Measurements from ENCODE around the gene MPND.

MPND gene

DNA sequence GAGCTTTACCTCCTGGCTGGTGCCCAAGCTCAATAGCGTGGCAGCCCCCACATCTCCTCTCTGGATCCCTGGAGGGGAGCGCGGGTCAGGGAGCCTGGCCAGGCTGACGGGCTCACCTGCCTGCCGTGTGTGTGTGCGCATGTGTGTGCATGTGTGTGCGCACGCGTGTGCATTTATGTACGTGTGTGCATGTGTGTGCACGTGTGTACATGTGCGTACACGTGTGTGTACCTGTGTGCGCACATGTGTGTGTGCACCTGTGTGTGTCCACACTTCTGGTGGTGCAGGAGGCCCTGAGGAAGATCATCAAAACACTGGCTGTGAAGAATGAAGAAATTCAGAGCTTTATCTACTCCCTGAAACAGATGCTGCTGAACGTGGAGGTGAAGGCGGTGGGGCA lies 37.7 kb upstream of the MPND start:
- H2BK15ac ChIP-seq (ENCODE audit: low read depth, poor library complexity, severe bottlenecking): no peak overlapping the region
- 93% methylated on average over 16 of the region's 16 CpGs for WGBS
- H3K36me3 ChIP-seq (ENCODE audit: control insufficient read depth in 1 of 2, insufficient read depth in 2 of 2, low read depth in 1 of 2, low read length in 2 of 2): peaks cover 0 to 25% of the 10 kb centered on the region in 2 experiments
- no peak overlapping the region for H3K4me2 ChIP-seq (ENCODE audit: low read length, poor library complexity, severe bottlenecking)
- no peak overlapping the region for H3K9ac ChIP-seq (ENCODE audit: low read length)
- H4K8ac ChIP-seq (ENCODE audit: low read length): no peak overlapping the region
- peaks cover 0 to 16% of the 10 kb centered on the region in 2 experiments for H3K27me3 ChIP-seq (ENCODE audit: control insufficient read depth in 1 of 2, insufficient read depth in 1 of 2, low read length in 2 of 2)
- no peak overlapping the region for H3K18ac ChIP-seq (ENCODE audit: low read depth in 1 of 2, low read length in 2 of 2)
- no peak overlapping the region for H3K14ac ChIP-seq (ENCODE audit: low read length in 2 of 2)
- H3K23ac ChIP-seq (ENCODE audit: low read length in 2 of 2): no peak overlapping the region
- H3K9me3 ChIP-seq (ENCODE audit: control insufficient read depth, low read length): no peaks in the 10 kb centered on the region
- no peak overlapping the region for H2AK5ac ChIP-seq (ENCODE audit: low read length, severe bottlenecking)
- no peak overlapping the region for H2AFZ ChIP-seq (ENCODE audit: low read depth, low read length)
- no peak overlapping the region for H3K4ac ChIP-seq (ENCODE audit: low read depth in 1 of 2, low read length in 2 of 2)
- H3K27ac ChIP-seq (ENCODE audit: low read length, poor library complexity, severe bottlenecking): no peak overlapping the region
- no peak overlapping the region for H2BK12ac ChIP-seq (ENCODE audit: low read length in 2 of 2)
- H3K4me1 ChIP-seq (ENCODE audit: control insufficient read depth, insufficient read depth, low read depth, low read length): peaks cover 11% of the 10 kb centered on the region
- H3K79me1 ChIP-seq (replicated peaks; ENCODE audit: low read length, poor library complexity, severe bottlenecking): no peaks in the 10 kb centered on the region
- DNase-seq: no peak
- H4K91ac ChIP-seq (ENCODE audit: low read length): peak overlapping the region; percentile 81
- no peak overlapping the region for H2BK5ac ChIP-seq (ENCODE audit: low read depth, low read length, poor library complexity, severe bottlenecking)
- H3K4me3 ChIP-seq (ENCODE audit: insufficient read depth in 1 of 2, low read depth in 1 of 2, low read length in 2 of 2): no peak overlapping the region
- no peak overlapping the region for H2BK120ac ChIP-seq (ENCODE audit: low read depth, low read length)

DNA sequence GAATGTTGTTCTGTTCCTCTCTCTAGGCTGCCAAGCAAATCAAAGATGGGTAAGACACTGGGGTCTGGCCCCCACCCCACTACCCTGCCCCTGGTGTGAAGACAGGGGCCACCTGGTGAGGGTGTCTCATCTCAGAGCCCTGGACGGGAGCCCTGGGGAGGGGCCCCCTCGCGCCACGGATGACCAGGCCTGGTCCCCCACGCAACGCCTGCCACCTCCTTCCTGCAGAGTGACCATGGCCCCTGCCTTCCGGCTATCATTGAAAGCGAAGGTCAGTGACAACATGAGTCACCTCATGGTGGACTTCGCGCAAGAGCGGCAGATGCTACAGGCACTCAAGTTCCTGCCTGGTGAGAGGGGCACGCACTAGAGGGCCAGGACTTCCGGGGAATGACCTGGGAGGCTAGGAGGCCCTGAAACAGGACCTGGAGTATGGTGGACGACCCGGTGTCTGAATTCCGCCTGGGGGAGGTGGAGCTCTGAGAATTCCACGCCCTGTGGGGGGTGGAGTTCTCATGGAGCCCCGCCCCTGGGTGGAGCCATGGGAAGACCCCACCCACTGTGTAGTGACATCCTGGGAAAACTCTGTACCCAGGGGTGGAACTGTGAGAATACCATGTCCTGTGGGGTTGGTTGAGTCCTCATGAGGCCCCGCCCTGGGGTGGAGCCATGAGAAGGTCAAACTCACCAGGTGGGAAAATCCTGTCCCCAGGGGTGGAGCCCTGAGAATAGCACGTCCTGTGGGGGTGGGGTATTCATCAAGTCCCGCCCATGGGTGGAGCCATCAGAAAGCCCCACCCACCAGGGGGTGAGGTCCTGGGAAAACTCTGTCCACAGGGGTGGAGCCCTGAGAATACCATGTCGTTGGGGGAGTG lies 32.9 kb upstream of the MPND start:
- no peak overlapping the region for H2BK120ac ChIP-seq (ENCODE audit: low read depth, low read length)
- H3K4me1 ChIP-seq (ENCODE audit: control insufficient read depth, insufficient read depth, low read depth, low read length): peaks cover 2% of the 10 kb centered on the region
- H2AK5ac ChIP-seq (ENCODE audit: low read length, severe bottlenecking): no peak overlapping the region
- no peak overlapping the region for H3K18ac ChIP-seq (ENCODE audit: low read depth in 1 of 2, low read length in 2 of 2)
- H3K79me1 ChIP-seq (replicated peaks; ENCODE audit: low read length, poor library complexity, severe bottlenecking): no peaks in the 10 kb centered on the region
- H3K4me3 ChIP-seq (ENCODE audit: insufficient read depth in 1 of 2, low read depth in 1 of 2, low read length in 2 of 2): no peak overlapping the region
- no peaks in the 10 kb centered on the region for H3K9me3 ChIP-seq (ENCODE audit: control insufficient read depth, low read length)
- H4K8ac ChIP-seq (ENCODE audit: low read length): no peak overlapping the region
- H2BK5ac ChIP-seq (ENCODE audit: low read depth, low read length, poor library complexity, severe bottlenecking): peak overlapping the region; percentile 76
- no peak overlapping the region for H3K9ac ChIP-seq (ENCODE audit: low read length)
- no peak overlapping the region for H2BK15ac ChIP-seq (ENCODE audit: low read depth, poor library complexity, severe bottlenecking)
- H2AFZ ChIP-seq (ENCODE audit: low read depth, low read length): no peak overlapping the region
- no peak overlapping the region for H2BK12ac ChIP-seq (ENCODE audit: low read length in 2 of 2)
- no peak overlapping the region for H3K27ac ChIP-seq (ENCODE audit: low read length, poor library complexity, severe bottlenecking)
- no peak overlapping the region for H3K4ac ChIP-seq (ENCODE audit: low read depth in 1 of 2, low read length in 2 of 2)
- H3K23ac ChIP-seq (ENCODE audit: low read length in 2 of 2): no peak overlapping the region
- peaks cover 0 to 39% of the 10 kb centered on the region in 2 experiments for H3K36me3 ChIP-seq (ENCODE audit: control insufficient read depth in 1 of 2, insufficient read depth in 2 of 2, low read depth in 1 of 2, low read length in 2 of 2)
- 93% methylated on average over 22 of the region's 22 CpGs for WGBS
- peak overlapping the region; percentile 45 for H4K91ac ChIP-seq (ENCODE audit: low read length)
- H3K4me2 ChIP-seq (ENCODE audit: low read length, poor library complexity, severe bottlenecking): no peak overlapping the region
- peaks cover 0 to 9% of the 10 kb centered on the region in 2 experiments for H3K27me3 ChIP-seq (ENCODE audit: control insufficient read depth in 1 of 2, insufficient read depth in 1 of 2, low read length in 2 of 2)
- no peak overlapping the region for H3K14ac ChIP-seq (ENCODE audit: low read length in 2 of 2)
- DNase-seq: no peak

DNA sequence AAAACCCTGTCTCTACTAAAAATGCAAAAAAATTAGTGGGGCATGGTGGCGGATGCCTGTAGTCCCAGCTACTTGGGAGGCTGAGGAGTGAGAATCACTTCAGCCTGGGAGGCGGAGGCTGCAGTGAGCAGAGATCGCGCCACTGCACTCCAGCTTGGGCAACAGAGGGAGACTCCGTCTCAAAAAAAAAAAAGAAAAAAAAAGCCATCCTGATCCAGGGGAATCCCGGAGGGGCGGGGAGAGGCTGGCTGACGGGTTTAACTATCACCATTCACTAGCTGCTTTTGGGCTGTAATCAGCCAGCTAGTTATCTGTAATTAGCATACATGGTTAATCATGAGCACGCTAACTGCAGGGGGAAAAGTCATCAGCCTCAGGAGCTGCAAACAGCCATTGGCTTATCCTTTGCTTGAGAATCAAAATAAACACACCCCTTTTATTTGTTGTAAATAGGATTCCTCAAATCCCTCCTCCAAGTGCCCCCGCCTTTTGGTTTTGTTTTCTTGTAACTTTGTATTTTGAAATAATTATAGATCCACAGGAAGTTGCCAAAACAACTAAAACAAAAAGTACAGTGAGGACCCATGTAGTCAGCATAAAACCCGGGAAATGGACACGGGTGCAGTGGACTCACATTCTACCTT lies 29.4 kb upstream of the MPND start:
- Histone ChIP-seq H3K27ac (ENCODE audit: low read length, poor library complexity, severe bottlenecking) (no peak overlapping the region), H3K4me2 (ENCODE audit: low read length, poor library complexity, severe bottlenecking) (no peak overlapping the region), H3K23ac (ENCODE audit: low read length in 2 of 2) (no peak overlapping the region), H3K18ac (ENCODE audit: low read depth in 1 of 2, low read length in 2 of 2) (no peak overlapping the region), H4K8ac (ENCODE audit: low read length) (no peak overlapping the region), H2BK5ac (ENCODE audit: low read depth, low read length, poor library complexity, severe bottlenecking) (no peak overlapping the region), H3K27me3 (ENCODE audit: control insufficient read depth in 1 of 2, insufficient read depth in 1 of 2, low read length in 2 of 2) (no peaks in the 10 kb centered on the region), H2AK5ac (ENCODE audit: low read length, severe bottlenecking) (no peak overlapping the region), H3K9ac (ENCODE audit: low read length) (peak overlapping the region; percentile 41), H2BK12ac (ENCODE audit: low read length in 2 of 2) (no peak overlapping the region), H3K36me3 (ENCODE audit: control insufficient read depth in 1 of 2, insufficient read depth in 2 of 2, low read depth in 1 of 2, low read length in 2 of 2) (peaks cover 0 to 32% of the 10 kb centered on the region in 2 experiments), H3K14ac (ENCODE audit: low read length in 2 of 2) (no peak overlapping the region), H3K4me1 (ENCODE audit: control insufficient read depth, insufficient read depth, low read depth, low read length) (no peaks in the 10 kb centered on the region), H2AFZ (ENCODE audit: low read depth, low read length) (no peak overlapping the region), H3K4me3 (ENCODE audit: insufficient read depth in 1 of 2, low read depth in 1 of 2, low read length in 2 of 2) (peak overlapping the region in 1 of 2 experiments; percentile 49), H3K4ac (ENCODE audit: low read depth in 1 of 2, low read length in 2 of 2) (no peak overlapping the region), H3K79me1 (replicated peaks; ENCODE audit: low read length, poor library complexity, severe bottlenecking) (no peaks in the 10 kb centered on the region), H2BK15ac (ENCODE audit: low read depth, poor library complexity, severe bottlenecking) (no peak overlapping the region), H4K91ac (ENCODE audit: low read length) (no peak overlapping the region), H3K9me3 (ENCODE audit: control insufficient read depth, low read length) (no peaks in the 10 kb centered on the region), H2BK120ac (ENCODE audit: low read depth, low read length) (no peak overlapping the region)
- no peak for DNase-seq
- WGBS: 85% methylated on average over 11 of the region's 12 CpGs

DNA sequence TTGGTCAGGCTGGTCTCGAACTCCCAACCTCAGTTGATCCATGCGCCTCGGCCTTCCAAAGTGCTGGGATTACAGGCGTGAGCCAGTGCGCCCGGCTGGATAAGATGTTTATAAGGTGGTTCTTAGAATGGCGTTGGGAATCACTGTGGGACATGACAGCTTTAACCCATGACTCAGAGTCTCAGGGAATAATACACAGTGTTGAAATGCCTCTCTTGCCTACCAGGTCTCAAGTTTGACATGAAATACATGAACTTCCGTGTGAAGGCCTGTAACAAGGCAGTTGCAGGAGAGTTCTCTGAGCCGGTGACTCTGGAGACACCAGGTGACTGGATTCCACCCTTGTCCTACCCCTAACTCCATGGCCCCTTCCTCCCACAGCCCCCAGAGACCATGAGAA lies 26.4 kb upstream of the MPND start:
- 93% methylated on average over 9 of the region's 9 CpGs for WGBS
- Histone ChIP-seq H3K27me3 (ENCODE audit: control insufficient read depth in 1 of 2, insufficient read depth in 1 of 2, low read length in 2 of 2) (peaks cover 0 to 13% of the 10 kb centered on the region in 2 experiments), H3K4me3 (ENCODE audit: insufficient read depth in 1 of 2, low read depth in 1 of 2, low read length in 2 of 2) (no peak overlapping the region), H4K91ac (ENCODE audit: low read length) (no peak overlapping the region), H3K4me2 (ENCODE audit: low read length, poor library complexity, severe bottlenecking) (no peak overlapping the region), H2BK120ac (ENCODE audit: low read depth, low read length) (no peak overlapping the region), H3K36me3 (ENCODE audit: control insufficient read depth in 1 of 2, insufficient read depth in 2 of 2, low read depth in 1 of 2, low read length in 2 of 2) (peaks cover 0 to 16% of the 10 kb centered on the region in 2 experiments), H3K4ac (ENCODE audit: low read depth in 1 of 2, low read length in 2 of 2) (no peak overlapping the region), H3K79me1 (replicated peaks; ENCODE audit: low read length, poor library complexity, severe bottlenecking) (no peaks in the 10 kb centered on the region), H2AFZ (ENCODE audit: low read depth, low read length) (no peak overlapping the region), H3K9me3 (ENCODE audit: control insufficient read depth, low read length) (peaks cover 6% of the 10 kb centered on the region), H3K18ac (ENCODE audit: low read depth in 1 of 2, low read length in 2 of 2) (no peak overlapping the region), H3K9ac (ENCODE audit: low read length) (no peak overlapping the region), H3K23ac (ENCODE audit: low read length in 2 of 2) (no peak overlapping the region), H4K8ac (ENCODE audit: low read length) (no peak overlapping the region), H3K4me1 (ENCODE audit: control insufficient read depth, insufficient read depth, low read depth, low read length) (no peaks in the 10 kb centered on the region), H2BK15ac (ENCODE audit: low read depth, poor library complexity, severe bottlenecking) (no peak overlapping the region), H3K27ac (ENCODE audit: low read length, poor library complexity, severe bottlenecking) (no peak overlapping the region), H2BK5ac (ENCODE audit: low read depth, low read length, poor library complexity, severe bottlenecking) (no peak overlapping the region), H2AK5ac (ENCODE audit: low read length, severe bottlenecking) (no peak overlapping the region), H2BK12ac (ENCODE audit: low read length in 2 of 2) (no peak overlapping the region), H3K14ac (ENCODE audit: low read length in 2 of 2) (no peak overlapping the region)
- DNase-seq: peak; percentile 18

Data from mesenchymal stem cell (in vitro differentiated cells and primary cell).